HG03139 (cell line): ENCODE measurements around the gene ADGRA1.
"Not testable (repeated sequence)": the region's sequence is repeated elsewhere in the genome, so short reads cannot be mapped to it uniquely, and the experiment has no call there.

Experiments
- ATAC-seq: cut with Tn5 transposase; IDR thresholded peaks from one replicate; pipeline ENCODE4 v1.9.1; 2021; ENCODE audit not compliant: unreplicated experiment

Gene ADGRA1

GRCh38 chr10:133087679-133088178 lies at the start of gene ADGRA1:
ADGRA1 (plus strand) TSS chr10:133087924; CDS start chr10:133088910, 986 bp downstream.
- ATAC-seq = no peak

GRCh38 chr10:133038036-133038823 lies 49.5 kb upstream of the ADGRA1 start:
- no peak for ATAC-seq

- no peak for ATAC-seq
Measured at GRCh38 chr10:133039107-133039802, 48.5 kb upstream of the ADGRA1 start.

- no peak for ATAC-seq
Measured at GRCh38 chr10:133039803-133040165, 47.9 kb upstream of the ADGRA1 start.

GRCh38 chr10:133040198-133040597 lies 47.5 kb upstream of the ADGRA1 start:
- no peak for ATAC-seq

GRCh38 chr10:133041101-133041500 lies 46.6 kb upstream of the ADGRA1 start:
- ATAC-seq = no peak

DNA sequence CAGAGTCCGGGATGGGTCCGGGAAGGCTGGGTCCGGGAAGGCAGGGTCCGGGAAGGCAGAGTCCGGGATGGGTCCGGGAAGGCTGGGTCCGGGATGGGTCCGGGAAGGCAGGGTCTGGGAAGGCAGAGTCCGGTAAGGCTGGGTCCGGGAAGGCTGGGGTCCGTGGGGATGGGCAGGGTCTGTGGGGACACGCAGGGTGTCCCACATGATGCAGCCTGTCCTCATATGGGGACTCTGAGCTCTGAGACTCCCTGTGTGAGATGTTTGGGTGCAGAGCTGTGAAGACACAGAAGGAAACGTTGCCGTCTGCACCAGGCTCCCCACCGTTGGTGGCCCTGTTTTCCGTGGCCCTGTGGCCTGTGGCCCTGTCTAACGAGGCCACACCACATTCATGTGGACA lies 45.7 kb upstream of the ADGRA1 start:
- no peak for ATAC-seq

DNA sequence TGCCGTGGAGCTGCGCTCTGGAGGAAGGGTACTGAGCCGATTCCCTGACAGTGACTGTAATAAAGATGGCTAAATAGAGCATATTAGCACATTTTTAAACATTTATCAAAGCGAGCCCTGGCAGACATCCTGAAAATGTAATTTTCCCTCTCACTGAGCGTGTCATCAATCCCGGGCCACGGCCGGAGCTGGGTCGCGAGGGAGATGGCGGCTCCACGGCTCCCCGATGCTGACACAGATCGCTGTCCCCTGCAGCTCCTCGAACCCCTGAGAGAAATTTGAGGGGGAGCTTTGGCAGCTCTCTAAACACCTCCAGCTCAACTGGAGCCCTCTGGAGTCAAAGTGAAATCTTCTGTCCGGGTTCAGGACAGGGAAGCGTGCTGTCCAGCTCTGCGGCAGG lies 44.9 kb upstream of the ADGRA1 start:
- no peak for ATAC-seq

- no peak for ATAC-seq
Measured at GRCh38 chr10:133043541-133044225, 44.0 kb upstream of the ADGRA1 start.

GRCh38 chr10:133044401-133044811 lies 43.3 kb upstream of the ADGRA1 start:
- ATAC-seq = no peak

- no peak for ATAC-seq
Measured at GRCh38 chr10:133045556-133046389, 42.0 kb upstream of the ADGRA1 start.

DNA sequence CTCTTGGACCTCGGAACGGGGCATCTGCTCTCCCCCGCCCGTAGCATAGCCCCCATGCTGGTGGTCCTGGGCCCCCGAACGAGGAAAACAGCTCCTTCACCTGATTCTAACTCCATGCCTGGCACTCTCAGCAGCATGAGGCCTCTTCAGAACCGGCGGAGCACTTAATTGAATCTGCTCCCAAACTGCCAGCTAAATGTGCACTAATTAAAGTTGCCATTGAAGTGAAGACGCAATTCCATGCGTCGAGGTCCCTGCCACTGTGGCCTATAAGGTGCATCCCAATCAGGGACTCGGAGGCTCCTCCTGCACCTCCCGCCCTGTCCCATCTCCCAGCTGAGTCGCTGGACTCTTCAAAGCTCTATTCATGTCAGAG lies 41.3 kb upstream of the ADGRA1 start:
- no peak for ATAC-seq

DNA sequence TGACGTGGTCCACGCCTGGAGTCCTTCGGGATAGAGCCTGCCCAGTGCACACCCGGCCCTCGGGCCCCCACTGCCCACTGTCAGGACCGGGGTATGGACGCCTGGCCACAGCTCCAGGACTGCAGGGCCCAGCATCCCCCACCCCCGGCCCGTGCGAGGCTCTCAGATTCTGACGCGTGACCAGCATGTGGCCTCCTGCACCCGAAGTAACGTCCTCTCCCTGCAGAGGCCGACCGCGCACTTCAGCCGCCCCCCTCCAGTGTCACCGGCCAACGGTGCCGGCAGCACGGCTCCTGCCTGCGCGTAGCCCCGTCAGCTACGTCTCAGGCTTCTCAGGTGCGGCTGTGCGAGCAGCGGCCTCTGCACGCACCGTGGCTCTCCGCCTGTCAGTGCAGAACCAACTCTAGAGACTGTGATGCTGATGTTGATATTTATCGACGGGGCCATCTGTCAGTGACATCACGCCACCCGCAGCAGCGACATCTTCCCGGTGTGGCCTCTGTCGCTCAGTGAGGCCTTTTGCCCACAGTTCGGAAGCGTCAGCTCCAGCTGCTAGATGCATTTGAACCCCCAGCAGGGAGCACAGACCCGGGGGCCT lies 40.1 kb upstream of the ADGRA1 start:
- no peak for ATAC-seq

GRCh38 chr10:133048266-133048665 lies 39.5 kb upstream of the ADGRA1 start:
- no peak for ATAC-seq

GRCh38 chr10:133048926-133049325 lies 38.8 kb upstream of the ADGRA1 start:
- no peak for ATAC-seq

DNA sequence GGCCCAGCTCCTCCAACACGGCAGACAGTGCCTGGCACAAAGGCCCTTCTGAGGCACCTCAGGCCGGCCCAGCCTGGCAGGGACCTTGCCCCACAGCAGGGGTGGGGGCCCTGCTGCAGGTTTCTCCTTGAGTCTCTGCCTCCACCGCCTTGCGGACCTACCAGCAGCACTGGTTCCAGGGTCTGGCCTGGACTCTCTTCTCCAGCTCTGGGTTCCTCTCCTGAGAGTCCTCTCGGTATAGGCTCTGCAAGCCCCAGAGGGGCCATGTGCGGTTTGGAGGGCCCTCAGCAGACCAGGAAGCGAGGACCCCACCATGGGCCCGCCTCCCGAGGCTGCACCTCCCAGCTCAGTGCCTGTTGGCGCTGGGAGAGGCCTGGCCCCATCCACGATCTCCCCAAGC lies 38.1 kb upstream of the ADGRA1 start:
- no peak for ATAC-seq

DNA sequence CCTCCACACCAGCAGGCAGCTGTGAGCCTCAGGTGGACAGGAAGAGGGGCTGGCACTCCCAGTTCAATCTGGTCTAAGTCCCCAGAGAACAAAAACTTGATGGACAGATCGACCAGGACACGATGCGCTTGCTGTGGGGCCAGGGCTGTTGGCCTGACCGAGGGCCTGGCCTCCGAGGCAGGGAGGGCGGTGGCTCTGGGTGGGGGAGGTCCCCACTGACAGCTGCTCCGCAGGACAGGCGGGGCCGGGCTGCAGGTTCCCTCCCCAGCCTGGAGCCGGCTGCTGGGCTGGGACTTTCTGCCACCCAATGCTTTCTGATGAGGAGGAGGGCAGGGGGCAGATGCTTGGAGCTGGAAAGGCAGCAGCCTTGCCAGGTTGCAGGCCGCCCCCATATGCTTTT lies 37.4 kb upstream of the ADGRA1 start:
- no peak for ATAC-seq

DNA sequence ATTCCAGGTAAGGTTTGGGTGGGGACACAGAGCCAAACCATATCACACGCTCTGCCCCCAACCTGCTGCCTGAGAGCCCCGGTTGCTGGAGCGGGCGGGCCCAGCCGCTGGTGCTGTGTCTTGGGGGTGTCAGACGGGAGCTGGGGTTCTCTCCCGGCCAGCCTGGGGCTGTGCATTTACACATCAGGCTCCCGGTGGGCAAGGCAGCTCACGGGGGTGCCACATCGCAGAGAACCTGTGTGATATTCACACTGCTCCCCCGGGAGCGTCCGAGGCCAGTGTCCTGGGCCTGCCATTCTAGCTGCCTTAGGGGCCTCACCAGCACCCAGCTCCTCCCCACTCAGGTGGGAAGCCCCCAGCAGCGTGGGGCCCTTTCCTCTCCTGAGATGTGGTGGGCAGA lies 35.6 kb upstream of the ADGRA1 start:
- no peak for ATAC-seq

- ATAC-seq = not testable (repeated sequence)
Measured at GRCh38 chr10:133053527-133054133, 34.1 kb upstream of the ADGRA1 start.

- no peak for ATAC-seq
Measured at GRCh38 chr10:133055470-133055869, 32.3 kb upstream of the ADGRA1 start.
